GM19463 (cell line): Measurements from ENCODE around the gene KRT17.
"Not testable (repeated sequence)": the region's sequence is repeated elsewhere in the genome, so short reads cannot be mapped to it uniquely, and the experiment has no call there.

Experiments used
- ATAC-seq: cut with Tn5 transposase; IDR thresholded peaks from one replicate; pipeline ENCODE4 v1.9.1; 2021; ENCODE audit warnings: mild to moderate bottlenecking, moderate library complexity; ENCODE audit not compliant: unreplicated experiment

The KRT17 gene

GRCh38 chr17:41600318-41600717 is 24.1 kb downstream of the KRT17 start:
- no peak for ATAC-seq

GRCh38 chr17:41599680-41600079 is 24.7 kb downstream of the KRT17 start:
- ATAC-seq = no peak

GRCh38 chr17:41595585-41595984 is 28.8 kb downstream of the KRT17 start:
- ATAC-seq = no peak

- no peak for ATAC-seq
These were observed 29.9 kb downstream of the KRT17 start for GRCh38 chr17:41594363-41594915.

- ATAC-seq = no peak
These were observed 30.9 kb downstream of the KRT17 start for GRCh38 chr17:41593306-41593981.

- no peak for ATAC-seq
These were observed 31.6 kb downstream of the KRT17 start for GRCh38 chr17:41592601-41593305.

- no peak for ATAC-seq
These were observed 35.1 kb downstream of the KRT17 start for GRCh38 chr17:41589301-41589700.

GRCh38 chr17:41588126-41588810 is 36.1 kb downstream of the KRT17 start:
- no peak for ATAC-seq

GRCh38 chr17:41586863-41587495 is 37.4 kb downstream of the KRT17 start, which contains the start of gene KRT14:
Gene KRT14 (minus strand): TSS chr17:41586895. CDS start chr17:41586834, 61 bp downstream.
- ATAC-seq = no peak

- ATAC-seq = no peak
These were observed 38.9 kb downstream of the KRT17 start for GRCh38 chr17:41585301-41586056.

- ATAC-seq = not testable (repeated sequence)
These were observed 39.9 kb downstream of the KRT17 start for GRCh38 chr17:41584331-41584927.

GRCh38 chr17:41583137-41584127 is 40.9 kb downstream of the KRT17 start:
- ATAC-seq = no peak

GRCh38 chr17:41582061-41582968 is 42.1 kb downstream of the KRT17 start:
- ATAC-seq = not testable (repeated sequence)

- no peak for ATAC-seq
These were observed 42.9 kb downstream of the KRT17 start for GRCh38 chr17:41581366-41582060.

- no peak for ATAC-seq
These were observed 43.5 kb downstream of the KRT17 start for GRCh38 chr17:41580687-41581365.

- no peak for ATAC-seq
These were observed 44.2 kb downstream of the KRT17 start for GRCh38 chr17:41580244-41580575.
